Kidney (tissue), 14 donors: Measurements from ENCODE around the gene NFKBIE. TPM values are rescaled to one million over a fixed set of nuclear protein-coding genes. Genes with fewer than 3 reads are reported as not detected.

Experiments used
- DNase-seq, 5 donors: peaks; one replicate each; pipeline ENCODE4 v3.0.0-alpha.2; 2013 to 2020
- FAIRE-seq: peaks from 2 replicates; lab custom pipeline; 2012; peaks lifted over from hg19 to GRCh38; lab: Jason Lieb, UNC
- H3K27ac ChIP-seq, 2 donors: one replicate each; pipeline ENCODE4 v1.7.0; 2013; ENCODE audit warnings: low read depth in 2 of 2, low read length in 2 of 2, inconsistent platforms in 1 of 2
- H3K27me3 ChIP-seq: one replicate; pipeline ENCODE4 v1.7.1; 2013; ENCODE audit warnings: low read length, inconsistent platforms; ENCODE audit not compliant: control insufficient read depth, insufficient read depth
- H3K36me3 ChIP-seq, 3 donors: one replicate each; pipeline versions ENCODE4 v1.7.0 to v1.7.1; 2013; ENCODE audit warnings: low read length in 3 of 3, control low read depth in 1 of 3, inconsistent platforms in 1 of 3; ENCODE audit not compliant: insufficient read depth in 3 of 3, control insufficient read depth in 2 of 3
- H3K4me1 ChIP-seq, 3 donors: one replicate each; pipeline versions ENCODE4 v1.7.0 to v1.7.1; 2013; ENCODE audit warnings: low read length in 3 of 3, inconsistent platforms in 1 of 3, low read depth in 1 of 3; ENCODE audit not compliant: control insufficient read depth in 2 of 3, insufficient read depth in 2 of 3
- H3K4me3 ChIP-seq, 3 donors: one replicate each; pipeline versions ENCODE4 v1.7.0 to v1.8.1; 2013; ENCODE audit warnings: low read length in 3 of 3, control low read depth in 1 of 3, inconsistent platforms in 1 of 3
- H3K9ac ChIP-seq, 3 donors: one replicate each; pipeline versions ENCODE4 v1.7.0 to v1.7.1; 2013; ENCODE audit warnings: low read length in 3 of 3, control low read depth in 1 of 3, inconsistent platforms in 1 of 3
- H3K9me3 ChIP-seq, 3 donors: one replicate each; pipeline versions ENCODE4 v1.7.0 to v1.7.1; 2013; ENCODE audit warnings: low read length in 3 of 3, control low read depth in 1 of 3, inconsistent platforms in 1 of 3; ENCODE audit not compliant: control insufficient read depth in 2 of 3, insufficient read depth in 1 of 3
- intact Hi-C: fragments of 100-400 bp; cut with DNase I; formaldehyde crosslinking; loops from one replicate; pipeline ENCODE4 v1.11.1; 2022
- polyA plus RNA-seq: library from polyadenylated mRNA; stranded (reverse); fragments of 350-450 nt; fragmentation: Illumina TruSeq; extraction: RNeasy Lipid Tissue Mini Kit (QIAGEN cat#74804); gene quantifications from one replicate; pipeline ENCODE4 v1.2.3, GENCODE V29; 2014; ENCODE audit warnings: low read depth, low replicate concordance; ENCODE audit not compliant: insufficient read depth
- total RNA-seq: library from RNA; stranded (reverse); fragmentation: NEBNext Ultra II Directional; extraction: Animal tissue kit (Norgen Biotek cat#: 25700); gene quantifications from one replicate; pipeline ENCODE4 v1.2.1, GENCODE V29; 2021
- TF ChIP-seq, protein P1 (sequence below): IDR thresholded peaks from 3 replicates; pipeline ENCODE4 v1.5.1; 2012; ENCODE audit warnings: mild to moderate bottlenecking, moderate library complexity, borderline replicate concordance; ENCODE audit not compliant: insufficient read depth; ENCODE audit errors: extremely low read depth
- donor health status: control.
- donor health status: control.
- donor health status: control.
- donor health status: control.
- donor health status: control.
- donor health status: DM: yes; HTN: yes; CAD: no.
- donor health status: Normal renal cell carcinoma (clear cell type).

NFKBIE gene
- total and polyA plus RNA-seq, 2 donors from 2014 or later, result 12.6 to 19.0 TPM

DNA sequence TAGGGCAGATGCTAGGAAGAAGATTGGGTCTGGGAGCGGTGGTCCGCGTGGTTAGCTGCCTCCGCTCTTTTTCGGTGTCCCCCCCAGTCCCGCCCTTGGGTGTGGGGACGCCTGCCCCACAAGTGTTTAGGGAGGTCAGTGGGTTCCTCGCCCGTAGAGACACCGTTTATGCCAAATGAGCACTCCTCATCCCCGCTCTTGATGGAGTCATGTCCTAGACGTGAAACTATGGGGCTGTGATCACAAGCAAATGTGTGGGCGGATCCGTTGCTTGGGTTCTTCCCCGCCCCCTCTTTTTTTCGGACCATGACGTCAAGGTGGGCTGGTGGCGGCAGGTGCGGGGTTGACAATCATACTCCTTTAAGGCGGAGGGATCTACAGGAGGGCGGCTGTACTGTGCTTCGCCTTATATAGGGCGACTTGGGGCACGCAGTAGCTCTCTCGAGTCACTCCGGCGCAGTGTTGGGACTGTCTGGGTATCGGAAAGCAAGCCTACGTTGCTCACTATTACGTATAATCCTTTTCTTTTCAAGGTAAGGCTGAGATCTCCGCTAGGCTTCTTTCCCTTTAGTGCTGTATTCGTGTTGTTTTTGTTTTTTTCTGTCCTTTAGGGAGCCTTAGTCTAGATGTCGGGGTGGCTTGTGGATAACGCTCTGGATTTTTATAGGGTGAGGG, 18.6 kb downstream of the NFKBIE start, which contains the start of gene HSP90AB1:
Gene HSP90AB1 (plus strand): TSS at position 439 of the 675 bp plus-strand sequence. CDS start 1,529 bp downstream, outside the sequence.
- TF ChIP-seq, protein P1, sequence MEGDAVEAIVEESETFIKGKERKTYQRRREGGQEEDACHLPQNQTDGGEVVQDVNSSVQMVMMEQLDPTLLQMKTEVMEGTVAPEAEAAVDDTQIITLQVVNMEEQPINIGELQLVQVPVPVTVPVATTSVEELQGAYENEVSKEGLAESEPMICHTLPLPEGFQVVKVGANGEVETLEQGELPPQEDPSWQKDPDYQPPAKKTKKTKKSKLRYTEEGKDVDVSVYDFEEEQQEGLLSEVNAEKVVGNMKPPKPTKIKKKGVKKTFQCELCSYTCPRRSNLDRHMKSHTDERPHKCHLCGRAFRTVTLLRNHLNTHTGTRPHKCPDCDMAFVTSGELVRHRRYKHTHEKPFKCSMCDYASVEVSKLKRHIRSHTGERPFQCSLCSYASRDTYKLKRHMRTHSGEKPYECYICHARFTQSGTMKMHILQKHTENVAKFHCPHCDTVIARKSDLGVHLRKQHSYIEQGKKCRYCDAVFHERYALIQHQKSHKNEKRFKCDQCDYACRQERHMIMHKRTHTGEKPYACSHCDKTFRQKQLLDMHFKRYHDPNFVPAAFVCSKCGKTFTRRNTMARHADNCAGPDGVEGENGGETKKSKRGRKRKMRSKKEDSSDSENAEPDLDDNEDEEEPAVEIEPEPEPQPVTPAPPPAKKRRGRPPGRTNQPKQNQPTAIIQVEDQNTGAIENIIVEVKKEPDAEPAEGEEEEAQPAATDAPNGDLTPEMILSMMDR, result no peak
- intact Hi-C loops, result no loop called here
- Histone ChIP-seq H3K4me3 (peak within 1 kb of the TSS; percentile 97 to 100 (median 99)), H3K4me1 (peaks cover 0 to 10% (median 0%) of the 10 kb centered on the region in 3 donors), H3K27ac (peak within 1 kb of the TSS; percentile 99 to 100), H3K9ac (peak within 1 kb of the TSS; percentile 97 to 100 (median 100)), H3K9me3 (no peaks in the 10 kb centered on the region), H3K27me3 (no peaks in the 10 kb centered on the region), H3K36me3 (peaks cover 16 to 33% (median 18%) of the 10 kb centered on the region in 3 donors)
- FAIRE-seq, result no peak
- DNase-seq, result peak; percentile 98 to 99 (median 98)

DNA sequence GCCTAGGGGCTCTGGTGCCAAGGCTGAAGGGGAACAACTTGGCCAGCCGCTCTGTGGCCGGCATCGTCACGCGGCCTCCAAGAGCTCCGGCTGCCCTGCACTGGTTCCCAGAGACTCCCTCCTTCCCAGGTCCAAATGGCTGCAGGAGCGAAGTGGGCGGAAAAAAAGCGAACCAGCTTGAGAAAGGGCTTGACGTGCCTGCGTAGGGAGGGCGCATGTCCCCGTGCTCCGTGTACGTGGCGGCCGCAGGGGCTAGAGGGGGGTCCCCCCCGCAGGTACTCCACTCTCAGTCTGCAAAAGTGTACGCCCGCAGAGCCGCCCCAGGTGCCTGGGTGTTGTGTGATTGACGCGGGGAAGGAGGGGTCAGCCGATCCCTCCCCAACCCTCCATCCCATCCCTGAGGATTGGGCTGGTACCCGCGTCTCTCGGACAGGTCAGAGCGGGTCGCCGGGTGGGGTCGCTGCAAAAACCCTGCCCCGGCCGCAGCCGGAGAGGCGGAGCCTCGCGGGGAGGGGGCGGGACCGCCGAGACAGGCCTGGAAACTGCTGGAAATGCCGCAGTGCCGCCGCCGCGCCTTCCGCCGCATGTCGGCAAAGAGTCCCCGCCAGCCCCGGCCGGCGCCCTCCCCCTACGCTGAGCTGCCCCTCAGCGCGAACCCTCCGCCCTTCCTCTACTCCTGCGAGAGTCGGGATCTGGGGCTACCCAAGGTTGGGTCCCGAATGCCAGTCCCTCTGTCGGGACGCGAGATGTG, 19.3 kb downstream of the NFKBIE start:
- FAIRE-seq (no peak), DNase-seq (peak; percentile 92 to 97 (median 94))
- H3K36me3 ChIP-seq, result peaks cover 9 to 26% (median 18%) of the 10 kb centered on the region in 3 donors
- H3K4me3 ChIP-seq, result peak overlapping the region; percentile 97 to 100 (median 99)
- intact Hi-C loops, result no loop called here
- no peaks in the 10 kb centered on the region for H3K9me3 ChIP-seq
- no peaks in the 10 kb centered on the region for H3K27me3 ChIP-seq
- H3K4me1 ChIP-seq, result peaks cover 0 to 10% (median 0%) of the 10 kb centered on the region in 3 donors
- TF ChIP-seq, protein P1, result peak; percentile 14
- H3K27ac ChIP-seq, result peak overlapping the region; percentile 99 to 100
- peak overlapping the region; percentile 97 to 100 (median 100) for H3K9ac ChIP-seq

DNA sequence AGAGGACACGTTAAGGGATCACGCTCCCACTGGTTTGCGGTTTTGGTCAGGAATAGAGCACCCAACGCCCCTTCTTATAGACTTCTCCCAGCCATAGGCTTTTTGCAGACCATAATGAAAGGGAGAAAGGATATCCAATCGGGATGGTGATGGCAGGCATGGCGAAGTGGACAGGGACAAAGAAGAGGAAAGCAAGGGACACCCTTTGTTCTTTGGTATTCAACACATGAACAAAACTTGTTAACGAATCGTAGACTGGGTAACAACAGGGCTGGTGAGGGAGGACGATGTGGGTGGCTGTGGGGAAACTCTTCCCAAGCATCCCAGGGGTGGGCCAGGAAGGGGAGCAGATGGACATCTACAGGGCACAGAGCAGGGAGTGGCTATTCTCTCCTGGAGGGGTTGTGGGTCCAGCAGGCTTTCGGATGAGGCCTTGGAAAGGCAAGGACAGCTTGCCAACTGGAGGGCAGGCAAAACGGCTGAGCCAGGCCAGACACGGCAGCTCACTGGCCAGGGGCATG, 19.9 kb downstream of the NFKBIE start:
- H3K9me3 ChIP-seq, result no peaks in the 10 kb centered on the region
- FAIRE-seq, result no peak
- TF ChIP-seq, protein P1, result no peak
- H3K27ac ChIP-seq, result peak overlapping the region; percentile 99 to 100
- H3K4me3 ChIP-seq, result peak overlapping the region in 2 of 3 donors; percentile 41 to 100
- peak overlapping the region in 2 of 3 donors; percentile 45 to 100 for H3K9ac ChIP-seq
- intact Hi-C loops, result no loop called here
- H3K4me1 ChIP-seq, result peaks cover 0 to 10% (median 0%) of the 10 kb centered on the region in 3 donors
- peaks cover 3 to 19% (median 14%) of the 10 kb centered on the region in 3 donors for H3K36me3 ChIP-seq
- H3K27me3 ChIP-seq, result no peaks in the 10 kb centered on the region
- DNase-seq, result no peak
